Activated T-helper 2 cell treated with anti-CD3 and anti-CD28 coated beads, Interferon-gamma antibody, Interleukin-2, Interleukin-4, amounts not matched to agents 10 μg/mL and 5 μg/mL and 100 μg/mL, durations not matched to agents 14 hours and 24 hours and 36 hours (primary cell): Measurements from ENCODE around the gene MR1. TPM values are rescaled to one million over a fixed set of nuclear protein-coding genes. Genes with fewer than 3 reads are reported as not detected.
"Not testable (repeated sequence)": the region's sequence is repeated elsewhere in the genome, so short reads cannot be mapped to it uniquely, and the experiment has no call there.

Experiments
- DNase-seq: peaks from one replicate; pipeline ENCODE4 v3.0.0; 2021; ENCODE audit warnings: low spot score
- H3K27ac Mint-ChIP-seq: one replicate; pipeline ENCODE4 v1.8.0; 2021; ENCODE audit warnings: mixed read lengths
- H3K27me3 Mint-ChIP-seq: one replicate; pipeline ENCODE4 v1.8.0; 2021; ENCODE audit warnings: low read depth, mixed read lengths
- H3K36me3 Mint-ChIP-seq: one replicate; pipeline ENCODE4 v1.8.0; 2021; ENCODE audit warnings: low read depth, mixed read lengths
- H3K4me1 Mint-ChIP-seq: one replicate; pipeline ENCODE4 v1.8.0; 2021; ENCODE audit warnings: low read depth, mixed read lengths
- H3K4me3 Mint-ChIP-seq: one replicate; pipeline ENCODE4 v1.8.0; 2021; ENCODE audit warnings: low read depth, mild to moderate bottlenecking, moderate library complexity, mixed read lengths
- H3K9me3 Mint-ChIP-seq: one replicate; pipeline ENCODE4 v1.8.0; 2021; ENCODE audit warnings: mixed read lengths
- intact Hi-C: fragments of 100-400 bp; cut with micrococcal nuclease; formaldehyde crosslinking; loops from one replicate; pipeline ENCODE4 v1.15.1; 2023
- total RNA-seq: library from RNA; stranded (reverse); gene quantifications from 2 replicates; pipeline ENCODE4 v1.2.3, GENCODE V29; 2022

MR1 gene
- total RNA-seq, 1 donor from 2014 or later = 13.8 TPM

DNA sequence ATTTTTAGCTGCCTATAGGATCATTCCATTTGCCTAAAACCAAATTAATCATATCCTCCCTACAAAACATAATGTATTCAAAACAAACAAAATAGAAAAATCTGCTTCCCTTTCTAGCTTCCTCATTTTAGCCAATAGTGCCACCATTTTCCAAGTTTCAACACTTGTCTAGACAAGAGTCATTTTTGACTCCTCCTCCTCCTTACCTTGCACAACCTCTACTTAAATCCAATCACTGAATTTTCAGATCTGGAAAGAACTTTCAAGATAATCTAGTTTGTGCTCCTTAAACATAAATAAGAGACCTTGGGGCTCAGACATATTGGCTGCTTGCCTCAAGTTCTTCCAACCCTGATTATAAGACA is 18.6 kb upstream of the MR1 start:
- no peaks in the 10 kb centered on the region for H3K9me3 Mint-ChIP-seq

DNA sequence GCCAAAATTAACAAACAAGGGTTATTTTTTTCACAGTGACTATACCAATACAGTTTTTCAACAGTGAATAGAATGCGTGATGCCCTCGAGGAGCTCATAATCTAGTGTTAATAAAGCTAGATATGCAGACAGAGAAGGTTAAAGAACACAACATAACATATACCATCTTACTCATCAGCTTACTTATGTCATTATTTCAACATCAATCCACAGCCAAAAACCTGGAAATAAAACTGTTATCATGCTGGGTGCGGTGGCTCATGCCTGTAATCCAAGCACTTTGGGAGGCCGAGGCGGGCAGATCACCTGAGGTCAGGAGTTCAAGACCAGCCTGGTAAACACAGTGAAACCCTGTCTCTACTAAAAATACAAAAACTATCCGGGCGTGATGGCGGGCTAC is 17.2 kb upstream of the MR1 start:
- Mint-ChIP-seq H3K27ac (no peak overlapping the region), H3K9me3 (no peaks in the 10 kb centered on the region), H3K4me1 (peaks cover 52% of the 10 kb centered on the region), H3K27me3 (no peaks in the 10 kb centered on the region), H3K36me3 (peaks cover 45% of the 10 kb centered on the region), H3K4me3 (no peak overlapping the region)
- intact Hi-C loops = no loop called here
- DNase-seq = no peak

More for the DNA sequence above, 18.6 kb upstream of the MR1 start:
- DNase-seq = no peak
- Mint-ChIP-seq H3K4me3 (no peak overlapping the region), H3K36me3 (peaks cover 47% of the 10 kb centered on the region), H3K4me1 (peaks cover 47% of the 10 kb centered on the region), H3K27ac (no peak overlapping the region), H3K27me3 (no peaks in the 10 kb centered on the region)
- intact Hi-C loops = loop anchor here (2.0 kb wide), 1 partner anchor 512 kb away; the partner anchor contains the start of gene ACBD6

DNA sequence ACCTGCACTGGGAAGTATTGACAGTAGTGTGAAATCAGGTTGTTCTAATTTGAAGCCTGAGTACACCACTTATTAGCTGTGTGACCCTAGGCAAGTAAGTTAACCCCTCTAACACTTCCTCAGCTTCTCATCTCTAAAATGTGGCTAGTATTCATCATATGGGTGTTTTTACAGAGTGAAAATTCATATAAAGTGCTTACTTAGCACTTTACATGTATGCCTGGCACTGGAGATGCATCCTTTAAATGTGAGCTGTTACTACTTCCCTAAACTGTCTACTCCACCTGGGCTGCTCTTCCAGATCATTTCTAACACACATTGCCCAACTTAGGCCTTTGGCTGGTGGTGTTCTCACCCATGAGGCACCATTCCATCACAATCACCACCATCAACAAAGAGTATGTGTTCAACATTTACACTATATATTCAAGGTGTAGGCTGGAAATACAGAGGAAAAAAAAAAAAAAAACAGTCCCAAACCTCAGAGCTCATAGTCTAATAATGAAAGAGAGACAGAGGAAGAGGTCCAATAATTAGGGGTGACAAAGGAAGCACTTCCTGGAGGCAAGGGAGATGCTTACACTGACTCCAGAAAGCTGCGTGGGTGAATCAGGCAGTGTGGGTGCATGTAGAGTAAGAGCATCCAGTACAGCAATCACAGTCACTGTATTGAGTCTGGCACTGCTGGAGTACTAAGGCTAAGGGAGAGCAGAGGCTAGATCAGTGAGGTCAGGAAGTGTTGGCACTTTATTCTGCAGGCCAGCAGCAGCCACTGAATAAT is 14.7 kb upstream of the MR1 start:
- Mint-ChIP-seq H3K9me3 (no peaks in the 10 kb centered on the region), H3K4me3 (peak overlapping the region; percentile 56), H3K36me3 (peaks cover 30% of the 10 kb centered on the region), H3K27ac (peak overlapping the region; percentile 54), H3K4me1 (peaks cover 37% of the 10 kb centered on the region), H3K27me3 (no peaks in the 10 kb centered on the region)
- no peak for DNase-seq
- intact Hi-C loops = no loop called here

DNA sequence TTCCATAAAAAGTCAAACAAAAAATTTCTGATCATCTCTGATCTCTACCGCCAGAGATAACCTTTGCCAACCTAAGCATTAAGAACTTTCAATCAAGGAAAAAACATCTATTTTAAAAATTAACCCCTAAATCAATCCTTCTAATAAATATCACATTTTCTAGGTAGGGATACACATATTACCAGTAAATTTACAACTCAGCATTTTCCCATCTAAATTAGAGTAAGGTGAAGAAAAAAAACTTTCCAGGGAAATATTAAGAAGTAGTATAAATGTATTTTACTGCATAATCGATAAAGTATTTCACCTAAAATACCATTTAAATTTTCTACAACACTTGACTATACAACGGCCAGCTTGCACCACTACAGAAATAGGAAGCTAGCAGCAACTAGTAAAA is 12.6 kb upstream of the MR1 start:
- Mint-ChIP-seq H3K4me3 (peak overlapping the region; percentile 87), H3K27ac (no peak overlapping the region), H3K36me3 (peaks cover 30% of the 10 kb centered on the region), H3K4me1 (peaks cover 37% of the 10 kb centered on the region), H3K27me3 (peaks cover 14% of the 10 kb centered on the region), H3K9me3 (no peaks in the 10 kb centered on the region)
- intact Hi-C loops = loop anchor here (2.0 to 5.0 kb wide), 3 partner anchors 18 to 389 kb away; partner anchors contain the start of gene XPR1
- no peak for DNase-seq

DNA sequence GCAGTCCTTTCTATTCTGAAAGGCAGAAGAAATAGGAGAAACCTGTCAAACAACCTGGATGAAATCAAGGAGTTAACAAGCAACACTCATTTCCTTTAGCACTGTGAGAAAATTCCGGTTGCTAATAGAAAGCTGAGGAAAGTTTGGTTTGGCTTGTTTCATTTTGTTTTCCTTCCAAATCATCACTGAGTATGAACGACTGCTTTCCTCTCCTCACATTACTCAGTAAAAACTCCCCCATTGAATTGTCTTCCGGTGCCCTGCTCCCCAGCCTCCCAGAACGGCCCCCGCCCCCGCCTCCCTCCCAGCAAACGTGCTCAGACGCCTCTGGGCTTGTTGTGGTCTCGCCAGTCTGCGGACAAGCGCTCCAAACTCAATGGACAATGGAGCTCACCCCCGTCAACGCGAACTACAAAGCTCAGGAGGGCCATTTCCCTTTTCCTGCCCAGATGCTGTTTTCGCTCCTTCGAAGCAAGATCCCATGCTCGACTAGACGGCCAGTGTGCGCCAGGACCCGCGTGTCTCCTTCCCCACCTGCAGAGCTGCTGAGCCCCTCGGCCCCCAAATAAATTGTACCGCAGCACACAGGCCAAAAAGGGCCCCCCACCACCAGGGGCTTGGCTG is 11.9 kb upstream of the MR1 start:
- Mint-ChIP-seq H3K36me3 (peaks cover 30% of the 10 kb centered on the region), H3K27ac (peak overlapping the region; percentile 95), H3K9me3 (no peaks in the 10 kb centered on the region), H3K4me1 (peaks cover 37% of the 10 kb centered on the region), H3K4me3 (peak overlapping the region; percentile 87), H3K27me3 (peaks cover 17% of the 10 kb centered on the region)
- intact Hi-C loops = loop anchor here (1.0 to 5.0 kb wide), 6 partner anchors 8 to 390 kb away; partner anchors contain the start of genes IER5, MR1 and XPR1
- peak; percentile 41 for DNase-seq

DNA sequence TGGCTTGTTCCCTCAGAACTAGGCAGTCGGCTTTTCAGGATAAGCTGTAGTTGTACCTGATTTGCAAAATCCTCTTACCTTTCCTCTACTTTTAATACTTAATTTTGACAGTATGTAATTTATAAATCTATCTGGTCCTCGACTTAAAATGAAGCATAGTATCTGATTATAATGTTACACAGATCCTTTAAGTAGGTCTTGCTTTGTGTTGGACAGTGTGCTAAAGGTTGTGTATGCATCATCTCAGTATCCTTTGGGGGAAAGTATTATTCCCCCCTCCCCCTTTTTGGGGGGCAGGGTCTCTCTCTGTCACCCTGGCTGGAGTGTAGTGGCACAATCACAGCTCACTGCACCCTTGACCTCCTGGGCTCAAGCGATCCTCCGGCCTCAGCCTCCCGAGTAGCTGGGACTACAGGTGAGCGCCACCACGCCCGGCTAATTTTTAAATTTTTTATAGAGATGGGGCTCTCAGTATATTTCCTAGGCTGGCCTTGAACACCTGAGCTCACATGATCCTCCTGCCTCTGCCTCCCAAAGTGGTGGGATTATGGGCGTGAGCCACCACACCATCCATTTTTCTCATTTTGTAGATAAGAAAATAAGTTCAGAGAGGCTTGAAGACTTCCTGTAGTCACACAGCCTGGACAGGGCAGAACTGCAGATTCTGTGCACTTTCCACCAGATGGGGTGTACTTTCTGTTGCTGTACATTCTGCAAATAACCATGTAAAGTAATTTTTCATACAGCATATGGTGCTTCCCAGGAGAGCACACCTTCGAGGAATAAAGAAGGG is 10.3 kb upstream of the MR1 start:
- Mint-ChIP-seq H3K4me1 (peaks cover 34% of the 10 kb centered on the region), H3K9me3 (no peaks in the 10 kb centered on the region), H3K27me3 (peaks cover 27% of the 10 kb centered on the region), H3K36me3 (peaks cover 22% of the 10 kb centered on the region), H3K4me3 (peak overlapping the region; percentile 87), H3K27ac (peak overlapping the region; percentile 95)
- intact Hi-C loops = loop anchor here (5.0 kb wide), 2 partner anchors 374 to 391 kb away; partner anchors contain the start of gene XPR1
- no peak for DNase-seq

DNA sequence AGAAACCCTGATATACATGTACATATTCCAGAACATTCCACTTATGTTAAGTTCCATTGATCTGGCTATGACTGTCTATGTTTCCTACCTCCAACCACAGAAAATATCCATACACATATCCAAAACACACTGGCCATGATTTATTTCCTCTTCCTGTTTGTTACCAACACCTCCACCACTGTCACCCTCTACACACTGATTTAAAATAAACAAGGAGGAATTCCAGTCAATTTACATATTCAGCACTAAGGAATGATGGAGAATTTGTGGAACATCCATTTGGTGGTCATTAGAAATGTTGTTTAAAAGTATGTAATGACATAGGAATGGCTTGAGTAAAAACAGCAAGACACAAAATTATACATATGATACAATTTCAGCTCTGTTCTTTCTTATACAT is 5.6 kb upstream of the MR1 start:
- Mint-ChIP-seq H3K9me3 (no peaks in the 10 kb centered on the region), H3K27ac (no peak overlapping the region), H3K27me3 (peaks cover 29% of the 10 kb centered on the region), H3K36me3 (peaks cover 2% of the 10 kb centered on the region), H3K4me3 (no peak overlapping the region), H3K4me1 (peaks cover 13% of the 10 kb centered on the region)
- no peak for DNase-seq
- intact Hi-C loops = no loop called here

DNA sequence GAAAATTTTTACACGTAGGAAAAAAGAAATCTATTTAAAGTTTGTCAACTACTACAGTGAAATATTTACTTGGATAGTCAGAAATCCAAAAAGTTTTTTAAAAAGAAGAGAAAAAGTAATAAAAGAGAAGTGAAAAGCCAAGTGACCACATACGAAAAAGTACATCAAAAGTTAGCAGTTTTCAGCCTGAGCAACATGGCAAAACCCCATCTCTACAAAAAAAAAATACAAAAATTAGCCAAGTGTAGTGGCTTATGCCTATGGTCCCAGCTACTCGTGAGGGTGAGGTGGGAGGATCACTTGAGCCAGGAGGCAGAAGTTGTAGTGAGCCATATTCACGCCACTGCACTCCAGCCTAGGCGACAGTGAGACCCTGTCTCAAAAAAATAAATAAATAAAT is 5.2 kb upstream of the MR1 start:
- H3K9me3 Mint-ChIP-seq = no peaks in the 10 kb centered on the region
- H3K36me3 Mint-ChIP-seq = peaks cover 3% of the 10 kb centered on the region
- intact Hi-C loops = no loop called here

DNA sequence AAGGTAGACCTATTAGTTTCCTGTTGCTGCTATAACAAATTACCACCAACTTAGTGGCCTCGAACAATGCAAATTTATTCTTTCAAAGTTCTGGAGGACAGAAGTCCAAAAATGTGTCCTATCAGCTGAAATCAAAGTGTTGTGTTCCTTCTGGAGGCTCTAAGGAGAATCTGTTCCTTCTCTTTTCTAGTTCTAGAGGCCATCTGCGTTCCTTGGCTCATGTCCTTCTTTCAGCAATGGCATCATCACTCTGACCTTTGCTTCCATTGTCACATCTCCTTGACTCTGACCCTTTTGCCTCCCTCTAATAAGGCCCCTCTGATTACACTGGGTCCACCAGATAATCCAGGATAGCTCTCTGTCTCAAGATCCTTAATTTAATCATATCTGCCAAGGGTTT is 1.2 kb upstream of the MR1 start:
- peaks cover 5% of the 10 kb centered on the region for H3K36me3 Mint-ChIP-seq
- peak overlapping the region; percentile 66 for H3K27ac Mint-ChIP-seq
- peaks cover 45% of the 10 kb centered on the region for H3K4me1 Mint-ChIP-seq
- H3K9me3 Mint-ChIP-seq = no peaks in the 10 kb centered on the region
- H3K27me3 Mint-ChIP-seq = peaks cover 9% of the 10 kb centered on the region
- H3K4me3 Mint-ChIP-seq = no peak overlapping the region
- no peak for DNase-seq
- intact Hi-C loops = loop anchor here (2.0 to 10.0 kb wide), 2 partner anchors 56 to 148 kb away; partner anchors contain the start of gene IER5

More for the DNA sequence above, 5.2 kb upstream of the MR1 start:
- Mint-ChIP-seq H3K27me3 (peaks cover 29% of the 10 kb centered on the region), H3K4me1 (peaks cover 14% of the 10 kb centered on the region), H3K27ac (no peak overlapping the region), H3K4me3 (no peak overlapping the region)
- no peak for DNase-seq

DNA sequence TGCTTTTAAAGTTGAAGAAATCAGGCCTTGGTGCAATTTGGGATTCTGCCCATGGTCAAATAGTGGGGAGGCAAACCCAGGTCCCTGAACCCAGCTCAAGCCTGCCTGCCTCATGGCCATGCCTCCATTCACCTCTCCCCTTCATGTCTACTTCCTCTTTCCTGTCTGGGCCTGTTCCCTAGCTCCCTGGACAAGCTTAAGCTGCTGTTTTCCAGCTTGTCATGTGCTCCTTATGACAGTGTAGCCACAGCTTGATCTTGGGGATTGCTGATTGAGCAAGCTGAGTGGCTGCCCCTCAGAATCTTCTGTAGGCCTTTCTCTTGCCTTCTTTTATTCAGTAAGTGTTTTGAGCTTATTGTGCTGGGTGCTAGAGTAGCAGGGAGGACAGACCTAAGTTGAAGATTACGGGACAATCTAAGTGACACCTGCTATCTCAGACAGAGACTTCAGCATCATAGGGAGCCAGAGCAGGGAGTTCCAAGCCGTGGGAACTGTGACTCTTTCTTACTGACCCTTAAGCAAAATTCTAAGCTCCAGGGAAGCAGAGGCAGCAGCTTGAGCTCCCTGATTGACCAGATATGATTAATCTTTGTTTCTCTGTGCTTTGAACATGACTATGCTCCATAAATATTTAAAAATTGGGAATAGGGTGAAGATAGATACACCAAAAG is 520 bp upstream of the MR1 start:
- DNase-seq = peak; percentile 26
- Mint-ChIP-seq H3K27me3 (peaks cover 2% of the 10 kb centered on the region), H3K4me1 (peaks cover 47% of the 10 kb centered on the region)

DNA sequence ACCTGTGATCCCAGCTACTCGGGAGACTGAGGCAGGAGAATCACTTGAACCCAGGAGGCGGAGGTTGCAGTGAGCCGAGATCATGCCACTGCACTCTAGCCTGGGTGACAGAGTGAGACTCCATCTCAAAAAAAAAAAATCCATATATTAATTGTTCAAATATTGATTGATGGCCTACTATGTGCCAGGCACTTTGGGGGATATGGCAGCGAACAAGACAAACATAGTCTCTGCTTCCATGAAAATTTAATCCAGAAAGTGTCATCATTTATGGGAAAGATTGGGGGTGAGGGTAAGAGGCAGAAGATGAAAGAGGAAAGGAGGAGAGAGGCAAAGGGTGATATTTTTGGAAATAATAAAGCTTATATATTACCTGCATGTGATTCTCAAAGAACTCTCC is 1.4 kb downstream of the MR1 start:
- Mint-ChIP-seq H3K36me3 (peaks cover 25% of the 10 kb centered on the region), H3K4me3 (peak overlapping the region; percentile 38), H3K4me1 (peaks cover 57% of the 10 kb centered on the region)
- not testable (repeated sequence) for H3K27me3 Mint-ChIP-seq, H3K9me3 Mint-ChIP-seq, DNase-seq, H3K27ac Mint-ChIP-seq
- intact Hi-C loops = loop anchor here (10.0 kb wide), 1 partner anchor 150 kb away; no protein-coding TSS in a partner anchor

More for the DNA sequence above, 520 bp upstream of the MR1 start:
- no peaks in the 10 kb centered on the region for H3K9me3 Mint-ChIP-seq
- peak overlapping the region; percentile 98 for H3K27ac Mint-ChIP-seq
- peak overlapping the region; percentile 93 for H3K4me3 Mint-ChIP-seq
- H3K36me3 Mint-ChIP-seq = peaks cover 12% of the 10 kb centered on the region
- intact Hi-C loops = loop anchor here (1.0 to 10.0 kb wide), 3 partner anchors 11 to 148 kb away; partner anchors contain the start of genes IER5 and STX6
